KMS-11 (cell line): ENCODE measurements around the gene ZNF521.

Source experiments
- H2AFZ ChIP-seq: fragments of 200-600 bp; sonication (generic); 2 replicates; pipeline ENCODE4 v1.6.1; 2016; ENCODE audit warnings: antibody characterized with exemption, mixed run types, low read depth
- H3K27ac ChIP-seq: fragments of 200-600 bp; sonication (generic); 2 replicates; pipeline ENCODE4 v1.6.1; 2016; ENCODE audit warnings: mild to moderate bottlenecking, mixed run types
- H3K27me3 ChIP-seq: fragments of 200-600 bp; sonication (generic); 2 replicates; pipeline ENCODE4 v1.6.1; 2017; ENCODE audit warnings: mild to moderate bottlenecking, low read depth, mixed run types, moderate library complexity; ENCODE audit not compliant: insufficient read depth
- H3K36me3 ChIP-seq: fragments of 200-600 bp; sonication (generic); 2 replicates; pipeline ENCODE4 v1.6.1; 2017; ENCODE audit warnings: mild to moderate bottlenecking, mixed run types; ENCODE audit not compliant: insufficient read depth
- H3K4me1 ChIP-seq: fragments of 200-600 bp; sonication (generic); 2 replicates; pipeline ENCODE4 v1.6.1; 2016; ENCODE audit warnings: mild to moderate bottlenecking, low read depth, mixed run types; ENCODE audit not compliant: poor library complexity, severe bottlenecking
- H3K4me2 ChIP-seq: fragments of 200-600 bp; sonication (generic); 2 replicates; pipeline ENCODE4 v1.7.0; 2016; ENCODE audit warnings: mild to moderate bottlenecking, mixed run types
- H3K4me3 ChIP-seq: fragments of 200-600 bp; sonication (generic); IDR thresholded peaks from 2 replicates; pipeline ENCODE4 v1.6.1; 2017; ENCODE audit warnings: low read depth, low read length, mixed read lengths; ENCODE audit not compliant: insufficient read depth
- H3K79me2 ChIP-seq: fragments of 200-600 bp; sonication (generic); 2 replicates; pipeline ENCODE4 v1.6.1; 2016; ENCODE audit warnings: low read depth, mixed run types; ENCODE audit not compliant: insufficient read depth
- H3K9ac ChIP-seq: fragments of 200-600 bp; sonication (generic); 2 replicates; pipeline ENCODE4 v1.6.1; 2016; ENCODE audit warnings: mild to moderate bottlenecking, mixed run types
- H4K20me1 ChIP-seq: fragments of 200-600 bp; sonication (generic); 2 replicates; pipeline ENCODE4 v1.6.1; 2016; ENCODE audit warnings: mild to moderate bottlenecking, mixed run types; ENCODE audit not compliant: insufficient read depth
- CTCF ChIP-seq: fragments of 200-600 bp; sonication (generic); conservative IDR thresholded peaks from 2 replicates; pipeline ENCODE4 v1.6.1; 2017; ENCODE audit warnings: low read depth, mild to moderate bottlenecking, antibody characterized with exemption, low read length, moderate library complexity, mixed read lengths

Gene ZNF521

GRCh38 chr18:25351777-25352628 lies at the start of gene ZNF521:
Gene ZNF521, minus strand, starts transcription at chr18:25352166. Its CDS starts 1,220 bp downstream, at chr18:25350946.
- no peak within 1 kb of the TSS for H3K4me3 ChIP-seq
- H2AFZ ChIP-seq, result peak within 1 kb of the TSS; percentile 96
- peak within 1 kb of the TSS; percentile 18; the same call in 1 of the 2 replicates for H3K9ac ChIP-seq
- no peaks in the 10 kb centered on the region for H3K27me3 ChIP-seq
- TF ChIP-seq CTCF, result no peak; the same call in 1 of the 2 replicates
- H3K4me2 ChIP-seq, result peak within 1 kb of the TSS; percentile 99
- no peaks in the 10 kb centered on the region for H4K20me1 ChIP-seq
- peak within 1 kb of the TSS; percentile 40 for H3K27ac ChIP-seq
- no peaks in the 10 kb centered on the region for H3K4me1 ChIP-seq
- no peaks in the 10 kb centered on the region for H3K79me2 ChIP-seq
- no peaks in the 10 kb centered on the region for H3K36me3 ChIP-seq

- TF ChIP-seq CTCF, result no peak
- no peaks in the 10 kb centered on the region for H3K4me1 ChIP-seq
- H3K36me3 ChIP-seq, result no peaks in the 10 kb centered on the region
- H3K4me3 ChIP-seq, result no peak overlapping the region
- H3K9ac ChIP-seq, result no peak overlapping the region
- no peak overlapping the region for H2AFZ ChIP-seq
- no peak overlapping the region for H3K27ac ChIP-seq
- no peaks in the 10 kb centered on the region for H3K79me2 ChIP-seq
- no peak overlapping the region for H3K4me2 ChIP-seq
- no peaks in the 10 kb centered on the region for H3K27me3 ChIP-seq
- H4K20me1 ChIP-seq, result no peaks in the 10 kb centered on the region
Measured at GRCh38 chr18:25399554-25399953, 47.6 kb upstream of the ZNF521 start.

- Histone ChIP-seq H2AFZ (no peak overlapping the region), H3K4me3 (no peak overlapping the region), H3K36me3 (no peaks in the 10 kb centered on the region), H3K4me1 (no peaks in the 10 kb centered on the region), H4K20me1 (no peaks in the 10 kb centered on the region), H3K4me2 (no peak overlapping the region), H3K9ac (no peak overlapping the region), H3K79me2 (no peaks in the 10 kb centered on the region), H3K27me3 (no peaks in the 10 kb centered on the region), H3K27ac (no peak overlapping the region)
- no peak for TF ChIP-seq CTCF
Measured at GRCh38 chr18:25392192-25392591, 40.2 kb upstream of the ZNF521 start.

GRCh38 chr18:25373432-25374179 lies 21.6 kb upstream of the ZNF521 start:
- Histone ChIP-seq H3K4me3 (no peak overlapping the region), H4K20me1 (no peaks in the 10 kb centered on the region), H3K27me3 (no peaks in the 10 kb centered on the region), H3K9ac (no peak overlapping the region), H3K27ac (no peak overlapping the region), H3K79me2 (no peaks in the 10 kb centered on the region), H3K4me2 (no peak overlapping the region), H3K36me3 (no peaks in the 10 kb centered on the region), H2AFZ (no peak overlapping the region), H3K4me1 (no peaks in the 10 kb centered on the region)
- no peak for TF ChIP-seq CTCF
